Glomerular endothelial cell (primary cell): Measurements from ENCODE around the gene PTPRD. TPM values are rescaled to one million over a fixed set of nuclear protein-coding genes. Genes with fewer than 3 reads are reported as not detected.
"Not testable (repeated sequence)": the region's sequence is repeated elsewhere in the genome, so short reads cannot be mapped to it uniquely, and the experiment has no call there.

ENCODE experiments used
- DNase-seq: peaks from one replicate; pipeline ENCODE4 v3.0.0-alpha.2; 2011; ENCODE audit warnings: low read depth, low spot score; ENCODE audit errors: extremely low read depth
- total RNA-seq: library from RNA; depleted of rRNA; stranded (reverse); fragments of >200 nt; gene quantifications from 2 replicates; pipeline ENCODE4 v1.2.3, GENCODE V29; 2015

PTPRD gene
- total RNA-seq, 1 donor from 2014 or later: 4.1 TPM

DNA sequence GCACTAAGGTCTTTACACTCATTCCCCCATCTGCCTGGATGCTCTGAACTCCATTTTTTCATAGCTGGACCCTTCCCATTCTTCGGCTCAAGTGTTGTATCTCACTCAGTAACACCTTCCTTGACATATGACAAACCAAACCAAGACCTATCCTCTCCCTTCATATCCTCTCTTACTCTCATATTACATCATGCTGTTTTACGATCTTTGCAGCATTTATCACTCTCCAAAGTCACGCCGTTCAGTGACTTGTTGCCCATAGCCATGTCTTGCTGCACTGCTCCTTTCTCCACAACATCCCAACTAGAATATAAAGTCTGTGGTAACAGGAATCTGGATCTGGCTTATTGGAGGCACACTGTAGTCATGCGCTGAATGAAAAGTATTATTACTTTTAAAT is 1889.6 kb downstream of the PTPRD start:
- DNase-seq: no peak

DNA sequence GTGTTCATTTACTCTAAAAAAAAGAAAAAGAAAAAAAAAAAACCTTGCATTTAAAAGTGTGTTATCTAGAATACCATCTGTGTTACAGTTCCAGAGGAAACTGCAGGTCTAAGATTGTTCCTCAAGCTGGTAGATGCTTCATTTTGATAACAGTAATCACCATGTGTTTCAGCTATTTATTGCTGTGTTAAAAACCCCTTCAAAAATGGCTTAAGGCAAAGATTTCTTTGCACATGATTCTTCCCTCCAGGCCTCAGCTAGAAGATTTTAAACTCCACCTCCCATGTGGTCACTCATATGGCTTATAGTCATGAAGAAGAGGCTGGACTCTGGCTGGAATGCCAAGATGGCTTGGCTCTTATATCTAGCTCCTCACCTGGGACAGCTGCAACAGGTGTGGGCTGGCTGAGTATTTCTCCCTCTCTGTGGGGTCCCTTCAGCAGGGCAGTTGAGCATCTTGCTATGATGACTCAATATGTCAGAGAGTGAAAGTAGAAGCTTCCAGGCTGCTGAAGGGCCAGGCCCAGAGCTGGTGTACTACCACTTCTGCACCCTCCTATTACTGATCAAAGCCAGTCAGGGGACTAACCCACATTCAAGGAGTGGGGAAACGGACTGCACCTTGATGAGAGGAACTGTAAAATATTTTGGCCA is 1892.8 kb downstream of the PTPRD start:
- DNase-seq: no peak

DNA sequence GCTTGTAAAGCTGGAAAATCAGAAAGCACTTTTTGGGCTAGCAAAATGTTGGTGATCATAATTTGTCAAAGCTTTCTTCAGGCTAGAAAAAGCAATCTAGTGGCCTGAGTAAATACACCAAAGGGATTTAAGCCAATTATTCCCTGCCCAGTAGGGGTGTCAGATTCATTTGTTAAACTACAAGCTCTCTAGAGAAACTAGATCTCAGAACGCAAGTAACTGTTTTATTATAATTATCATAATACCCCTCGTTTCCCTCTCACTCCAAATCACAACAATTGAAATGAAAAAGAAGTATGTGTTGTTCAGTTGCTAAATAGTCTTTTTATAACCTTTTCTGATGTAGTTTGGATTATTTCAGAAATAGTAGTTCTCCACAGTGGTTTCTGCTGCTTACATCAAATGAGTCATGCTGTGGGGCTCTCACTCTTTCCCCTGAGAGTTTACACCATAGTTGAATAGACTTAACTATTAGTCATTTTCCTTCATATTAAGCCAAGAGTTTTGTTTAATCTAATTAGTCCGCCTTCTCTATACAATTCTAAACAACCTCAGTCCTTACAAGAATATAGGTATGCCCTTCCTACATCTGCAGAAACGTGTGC is 1894.6 kb downstream of the PTPRD start:
- no peak for DNase-seq

DNA sequence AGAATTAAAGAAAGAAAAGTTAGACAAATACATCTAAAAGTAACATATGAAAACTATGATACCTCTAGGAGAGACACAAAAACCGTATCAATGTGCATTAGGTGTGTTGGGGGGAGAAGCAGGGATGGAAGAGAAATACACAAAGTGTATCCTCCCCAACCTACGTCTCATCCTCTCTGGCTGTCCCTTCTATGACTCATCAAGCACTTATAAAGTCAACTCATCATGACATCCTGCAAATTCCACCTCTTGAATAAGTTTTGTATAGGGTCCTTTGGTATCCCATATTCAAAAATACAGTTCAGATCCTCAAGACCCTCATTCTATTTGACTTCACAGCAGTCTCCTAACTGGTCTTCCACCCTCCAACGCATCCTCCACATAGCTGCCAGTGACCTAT is 1895.7 kb downstream of the PTPRD start:
- DNase-seq: no peak

DNA sequence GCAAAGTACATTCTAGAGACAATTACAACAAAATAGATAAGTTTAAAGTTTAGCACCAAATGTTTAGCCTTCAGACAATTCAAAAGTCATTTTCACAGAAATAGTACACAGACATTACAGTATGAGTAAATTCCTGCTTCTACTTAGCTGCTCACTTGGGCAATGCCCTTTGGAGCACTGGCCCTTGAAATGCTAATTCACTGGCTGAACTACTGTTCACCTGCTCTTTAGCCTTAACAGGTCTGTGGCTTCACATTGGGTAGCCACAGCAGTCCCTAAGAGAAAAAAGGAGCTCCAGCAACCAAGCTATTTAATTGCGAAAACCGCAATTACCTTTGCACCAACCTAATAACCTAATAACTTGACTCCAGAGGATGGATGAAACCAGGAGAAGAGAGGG is 1897.0 kb downstream of the PTPRD start:
- DNase-seq: no peak

DNA sequence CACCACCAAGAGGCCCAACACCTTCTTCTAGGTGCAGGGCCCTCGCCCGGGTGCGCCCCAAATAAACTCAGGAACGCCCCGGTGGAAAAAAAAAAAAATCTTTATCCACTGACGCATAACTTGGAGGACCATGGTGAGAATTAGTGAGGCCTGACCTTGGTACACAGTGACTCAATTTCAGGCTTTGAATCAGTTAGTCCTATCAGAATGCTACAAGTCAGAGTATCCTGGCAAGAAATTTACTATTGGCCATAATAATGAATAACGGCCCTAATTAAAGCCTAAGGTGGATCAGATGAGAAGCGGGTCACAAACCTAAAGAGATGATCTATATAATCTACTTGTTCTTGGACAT is 1899.0 kb downstream of the PTPRD start:
- DNase-seq: no peak

DNA sequence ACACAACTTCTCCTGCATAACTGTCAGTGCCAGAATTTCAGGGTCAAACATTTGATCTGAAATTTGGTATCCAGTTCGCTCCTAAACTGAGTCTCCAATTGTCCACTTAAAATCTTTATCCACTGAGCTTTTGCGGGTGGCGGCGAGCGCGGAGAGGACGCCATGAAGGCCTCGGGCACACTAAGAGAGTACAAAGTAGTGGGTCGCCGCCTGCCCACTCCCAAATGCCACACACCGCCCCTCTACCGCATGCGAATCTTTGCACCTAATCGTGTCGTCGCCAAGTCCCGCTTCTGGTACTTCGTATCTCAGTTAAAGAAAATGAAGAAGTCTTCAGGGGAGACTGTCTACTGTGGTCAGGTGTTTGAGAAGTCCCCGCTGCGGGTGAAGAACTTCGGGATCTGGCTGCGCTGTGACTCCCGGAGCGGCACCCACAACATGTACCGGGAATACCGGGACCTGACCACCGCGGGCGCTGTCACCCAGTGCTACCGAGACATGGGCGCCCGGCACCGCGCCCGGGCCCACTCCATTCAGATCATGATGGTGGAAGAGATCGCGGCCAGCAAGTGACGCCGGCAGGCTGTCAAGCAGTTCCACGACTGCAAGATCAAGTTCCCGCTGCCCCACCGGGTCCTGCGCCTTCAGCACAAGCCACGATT is 1899.5 kb downstream of the PTPRD start:
- no peak for DNase-seq

DNA sequence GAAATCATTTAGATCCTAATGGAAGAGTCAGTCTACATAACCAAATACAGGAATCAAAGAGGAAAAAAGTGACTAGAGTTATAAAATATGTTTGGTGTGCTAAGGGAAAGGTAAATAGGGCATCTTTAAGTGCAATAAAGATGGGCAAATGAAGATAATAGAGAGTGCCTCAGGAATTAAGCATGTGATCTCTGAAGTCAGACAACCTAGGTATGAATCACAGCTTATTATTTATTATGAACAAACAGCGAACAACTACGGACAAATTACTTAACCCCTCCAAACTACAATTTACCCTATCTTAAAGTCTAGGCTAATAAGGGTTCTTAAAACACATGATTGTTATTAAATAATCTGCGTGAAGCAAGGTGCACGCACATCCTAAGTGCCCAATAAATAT is 1903.1 kb downstream of the PTPRD start:
- DNase-seq: no peak

DNA sequence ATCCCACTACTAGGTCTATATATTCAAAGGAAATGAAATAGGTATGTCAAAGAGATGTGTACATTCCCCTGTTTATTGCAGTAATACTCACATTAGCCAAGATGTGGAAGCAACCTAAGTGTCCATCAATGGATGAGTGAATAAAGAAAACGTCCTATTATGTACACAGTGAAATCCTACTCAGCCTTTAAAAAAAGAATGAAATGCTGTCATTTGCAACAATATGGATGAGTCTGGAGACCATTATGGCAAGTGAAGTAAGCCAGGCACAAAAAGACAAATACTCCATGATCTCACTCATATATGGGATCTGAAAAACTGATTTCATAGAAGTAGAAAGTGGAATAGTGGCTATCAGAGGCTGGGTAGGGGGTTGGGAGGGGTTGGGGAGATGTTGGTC is 1904.1 kb downstream of the PTPRD start:
- no peak for DNase-seq

DNA sequence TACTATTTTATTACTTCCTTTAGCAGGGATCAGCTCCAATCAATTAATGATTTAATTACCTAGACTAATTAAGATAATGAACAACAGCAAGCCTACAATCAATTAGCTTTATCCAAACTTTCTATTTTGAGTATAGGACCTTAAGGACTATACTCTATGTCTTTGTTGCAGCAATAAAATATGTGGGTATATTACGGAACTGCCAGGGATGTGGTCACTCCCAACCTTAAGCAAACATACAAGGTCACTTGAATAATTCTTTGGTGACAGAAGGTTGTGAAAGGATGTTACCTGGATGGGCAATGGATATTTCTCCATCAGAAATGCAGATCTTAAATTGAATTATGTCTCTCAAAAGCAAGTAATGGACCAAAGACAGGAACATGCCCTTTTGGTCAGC is 1905.8 kb downstream of the PTPRD start:
- no peak for DNase-seq

DNA sequence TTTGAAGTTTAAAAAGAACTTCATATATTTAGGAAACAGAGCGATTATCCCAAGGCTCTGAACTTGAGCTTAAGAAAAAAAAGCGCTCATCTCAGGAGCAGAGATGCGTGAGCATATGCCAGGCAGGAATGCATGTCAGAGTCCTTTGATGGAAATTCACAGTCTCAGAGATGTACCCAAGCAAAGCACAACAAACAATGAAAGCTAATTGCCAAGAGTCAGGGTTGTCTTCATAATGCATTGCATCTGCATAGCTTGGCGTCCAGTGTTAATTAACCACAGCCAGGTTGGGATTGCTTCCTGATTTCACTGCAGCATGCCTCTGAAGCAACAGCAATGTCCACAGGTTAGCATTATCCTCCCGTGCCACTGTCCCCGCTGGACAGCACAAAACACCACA is 1906.3 kb downstream of the PTPRD start:
- DNase-seq: no peak

DNA sequence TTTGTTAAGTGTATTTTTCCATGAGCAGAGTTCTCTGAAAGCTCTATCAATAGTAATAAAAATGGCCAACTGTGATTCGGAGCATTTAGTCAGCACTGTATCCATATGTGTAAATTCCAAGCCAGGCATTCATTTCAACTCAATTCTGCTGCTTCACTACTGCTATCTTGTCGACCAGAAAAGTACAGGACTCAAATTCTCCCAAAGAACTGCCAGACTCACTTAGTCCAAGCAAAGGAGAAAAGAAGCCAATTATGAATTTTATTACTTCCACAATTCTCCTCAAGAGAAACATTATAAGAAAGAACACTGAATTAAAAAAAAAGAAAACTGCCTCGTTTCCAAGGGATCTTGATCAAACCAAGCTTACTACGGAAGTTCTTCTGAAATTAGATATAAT is 1906.9 kb downstream of the PTPRD start:
- DNase-seq: no peak

DNA sequence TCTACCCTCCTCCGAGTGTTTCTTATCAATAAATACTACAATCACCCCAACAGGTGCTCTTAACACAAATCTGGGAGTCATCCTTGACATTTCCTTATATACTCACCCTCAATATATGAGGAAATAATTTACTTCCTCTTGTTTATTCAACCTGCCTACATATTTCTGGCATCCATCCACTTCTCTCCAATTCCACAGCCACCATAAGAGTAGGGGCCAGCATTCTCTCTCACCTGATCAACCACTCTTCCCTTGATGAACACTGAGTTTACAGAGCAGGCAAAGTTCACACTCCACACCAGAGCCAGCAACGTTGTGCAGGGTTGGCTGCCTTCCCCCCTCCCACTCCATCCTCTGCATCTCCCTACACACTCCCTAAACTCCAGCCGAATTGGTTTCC is 1908.9 kb downstream of the PTPRD start:
- DNase-seq: no peak

DNA sequence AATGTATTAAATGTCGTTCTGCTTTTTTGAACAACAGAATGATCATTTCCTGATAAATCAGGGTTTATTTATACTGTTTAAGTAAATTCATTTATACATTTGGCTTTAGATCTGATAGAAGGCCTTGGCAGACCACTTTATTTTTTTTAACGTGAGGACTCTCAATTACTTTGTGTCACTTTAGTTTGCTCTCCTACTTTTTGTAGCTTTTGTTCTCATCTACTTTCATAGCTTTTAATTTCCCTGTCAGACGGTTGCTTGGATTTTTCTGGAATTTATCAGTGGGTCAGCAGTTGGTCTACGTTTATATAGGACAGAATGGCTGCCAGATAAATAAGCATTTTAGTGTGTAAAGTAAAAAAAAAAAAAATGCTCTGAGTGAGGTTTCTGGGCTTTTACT is 1910.9 kb downstream of the PTPRD start:
- DNase-seq: no peak

DNA sequence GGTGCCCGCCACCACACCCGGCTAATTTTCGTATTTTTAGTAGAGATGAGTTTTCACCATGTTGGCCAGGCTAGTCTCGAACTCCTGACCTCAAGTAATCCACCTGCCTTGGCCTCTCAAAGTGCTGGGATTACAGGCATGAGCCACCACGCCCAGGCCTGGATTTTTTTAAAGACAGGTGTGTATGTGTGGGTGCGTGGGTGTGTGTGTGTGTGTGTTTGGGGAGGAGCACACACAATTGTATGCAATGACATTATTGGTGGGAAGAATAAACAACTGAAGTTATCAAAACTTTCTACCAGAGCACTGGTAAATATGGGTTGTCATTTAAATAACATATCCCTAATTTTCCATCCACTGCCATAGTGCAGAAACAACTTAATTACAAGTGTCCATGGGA is 1915.2 kb downstream of the PTPRD start:
- DNase-seq: not testable (repeated sequence)

DNA sequence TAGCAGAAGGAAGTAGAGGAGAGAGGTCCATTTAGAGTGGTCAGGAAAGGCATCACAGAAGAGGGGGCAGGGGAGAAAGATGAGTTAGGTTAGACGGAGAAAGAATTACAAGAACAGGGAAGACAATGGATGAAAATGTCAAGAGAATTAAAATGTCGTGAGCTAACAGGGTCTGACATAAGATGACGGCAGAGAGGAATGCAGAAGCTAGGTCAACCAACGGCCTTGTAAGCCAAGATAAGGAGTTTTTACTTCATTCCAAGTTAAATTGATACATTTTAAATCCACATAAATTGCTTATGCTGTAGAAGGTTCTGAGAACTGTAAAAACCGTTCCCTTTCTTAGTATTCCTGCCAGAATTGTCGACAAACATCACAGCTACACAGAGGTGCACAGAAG is 1916.3 kb downstream of the PTPRD start:
- DNase-seq: no peak

DNA sequence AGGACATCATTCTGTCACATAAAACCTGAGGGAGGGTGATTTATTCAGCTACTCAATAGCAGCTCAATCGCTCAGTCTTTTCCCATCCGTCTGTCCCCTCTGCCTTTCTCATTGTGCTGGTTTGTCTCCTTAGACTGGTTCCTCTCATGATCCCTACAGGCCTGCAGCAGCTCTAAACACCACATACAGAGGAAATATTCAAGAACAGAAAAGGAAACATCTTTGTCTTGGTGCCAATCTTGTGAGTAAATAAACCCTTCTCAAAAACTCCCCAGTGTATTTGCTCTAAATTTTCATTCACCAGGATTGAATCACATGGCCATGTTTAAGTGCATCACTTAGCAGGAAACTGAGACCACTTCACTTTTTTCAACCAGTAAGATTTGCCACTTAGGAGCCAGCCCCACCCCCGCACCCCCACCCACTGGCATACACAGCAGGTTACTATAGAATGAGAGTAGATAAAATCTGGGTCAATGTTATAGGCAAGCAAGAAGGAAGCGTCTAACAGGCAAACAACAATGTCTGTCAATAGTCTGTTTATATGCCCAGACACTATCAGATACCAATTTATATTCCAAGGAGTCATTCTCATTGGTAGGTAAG is 1917.7 kb downstream of the PTPRD start:
- DNase-seq: no peak

DNA sequence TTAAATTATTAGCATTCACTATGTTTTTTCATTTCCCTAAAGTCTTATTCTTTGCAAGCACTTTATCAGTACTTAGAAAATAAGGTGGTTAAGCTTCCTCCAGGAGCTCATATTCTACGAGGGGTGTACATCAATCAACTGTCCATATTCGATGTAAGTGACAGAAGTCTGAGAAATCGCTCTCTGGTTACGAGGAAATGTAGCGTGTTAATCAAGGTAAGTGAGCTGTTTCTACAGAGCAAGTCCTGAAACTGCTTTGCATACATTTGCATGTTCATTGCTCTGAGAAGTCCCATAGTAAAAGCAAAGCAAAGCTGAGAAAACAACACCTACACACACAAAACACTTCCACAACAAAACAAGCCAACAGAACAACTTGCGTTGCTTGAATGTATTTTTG is 1919.3 kb downstream of the PTPRD start:
- no peak for DNase-seq

DNA sequence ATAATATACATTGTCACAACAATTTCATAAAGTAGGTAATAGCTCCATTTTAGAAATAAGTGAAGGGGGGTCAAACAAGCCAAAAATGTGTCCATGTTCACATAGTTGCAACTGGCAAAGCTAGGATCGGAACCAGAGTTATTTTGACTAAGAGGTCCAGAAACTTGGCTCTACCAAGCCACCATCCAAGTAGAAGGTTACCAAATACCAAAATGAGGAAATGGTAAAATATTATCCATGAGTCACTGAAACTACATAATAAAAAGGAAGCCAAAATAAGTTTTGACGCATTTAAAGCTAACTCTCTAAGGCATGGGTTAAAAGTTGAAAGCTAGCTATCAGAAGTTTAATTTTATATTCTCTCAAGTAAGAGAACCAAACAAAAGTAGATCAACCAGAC is 1926.3 kb downstream of the PTPRD start:
- DNase-seq: no peak

DNA sequence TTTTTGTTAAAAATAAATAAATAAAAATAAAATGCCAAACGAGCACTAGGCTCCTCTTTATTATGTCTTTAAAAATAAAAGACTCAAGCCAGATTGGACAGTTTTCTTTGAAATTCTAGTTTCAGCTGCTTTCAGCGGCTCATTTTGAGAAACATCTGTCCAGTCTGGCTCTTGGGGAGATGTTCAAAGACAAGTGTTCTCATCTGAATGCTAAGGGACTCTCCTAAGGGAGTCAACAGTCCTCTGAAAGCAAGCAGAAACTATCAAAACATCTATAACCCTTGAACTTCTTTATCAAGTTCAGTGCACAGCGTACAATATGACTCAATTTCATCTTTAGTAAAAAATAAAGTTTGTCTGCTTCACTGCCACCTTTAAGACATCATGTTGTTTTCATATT is 1927.0 kb downstream of the PTPRD start:
- no peak for DNase-seq

DNA sequence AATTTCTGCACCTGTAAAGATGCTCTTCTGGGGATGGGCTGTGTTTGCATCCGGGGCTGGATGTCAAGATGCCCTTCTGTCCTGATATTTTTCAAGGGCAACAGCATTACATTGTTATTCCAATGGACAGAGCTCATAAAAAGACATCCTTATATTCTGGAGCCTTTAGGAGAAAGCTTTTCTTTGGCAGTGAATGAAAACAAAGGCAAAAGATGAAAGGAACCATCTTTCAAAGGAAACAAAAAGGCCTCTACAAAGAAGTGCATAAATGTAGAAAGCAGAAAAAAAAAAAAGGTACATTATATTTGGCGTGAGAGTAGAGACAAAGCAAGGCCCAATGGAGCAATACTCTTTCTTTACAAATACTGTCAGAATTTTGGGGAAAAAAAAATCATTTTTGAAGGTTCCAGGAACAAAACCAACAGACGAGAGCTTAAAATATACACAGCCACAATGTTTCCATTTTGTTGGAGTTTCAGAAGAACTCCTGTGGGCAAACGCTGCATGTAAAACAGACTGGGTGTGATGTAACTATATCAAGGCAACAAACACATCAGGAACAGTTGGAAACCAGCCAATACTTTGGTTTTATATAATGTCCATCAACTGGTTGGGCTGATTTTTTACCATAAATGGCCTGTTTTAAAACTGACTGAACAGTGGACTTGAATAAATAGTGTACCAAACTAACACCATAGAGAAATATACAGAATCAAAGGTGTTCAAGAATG is 1927.7 kb downstream of the PTPRD start:
- DNase-seq: no peak
